Stimulated activated CD8-positive, alpha-beta memory T cell treated with anti-CD3 and anti-CD28 coated beads, Interleukin-15, amount 100 ng/mL, for 48 hours (primary cell): Measurements from ENCODE around the gene UGT1A3.
"Not testable (repeated sequence)": the region's sequence is repeated elsewhere in the genome, so short reads cannot be mapped to it uniquely, and the experiment has no call there.

ENCODE experiments used
- DNase-seq, 2 donors: peaks; one replicate each; pipeline ENCODE4 v3.0.0-alpha.2; 2020; ENCODE audit warnings: low read depth in 2 of 2

UGT1A3 gene

DNA sequence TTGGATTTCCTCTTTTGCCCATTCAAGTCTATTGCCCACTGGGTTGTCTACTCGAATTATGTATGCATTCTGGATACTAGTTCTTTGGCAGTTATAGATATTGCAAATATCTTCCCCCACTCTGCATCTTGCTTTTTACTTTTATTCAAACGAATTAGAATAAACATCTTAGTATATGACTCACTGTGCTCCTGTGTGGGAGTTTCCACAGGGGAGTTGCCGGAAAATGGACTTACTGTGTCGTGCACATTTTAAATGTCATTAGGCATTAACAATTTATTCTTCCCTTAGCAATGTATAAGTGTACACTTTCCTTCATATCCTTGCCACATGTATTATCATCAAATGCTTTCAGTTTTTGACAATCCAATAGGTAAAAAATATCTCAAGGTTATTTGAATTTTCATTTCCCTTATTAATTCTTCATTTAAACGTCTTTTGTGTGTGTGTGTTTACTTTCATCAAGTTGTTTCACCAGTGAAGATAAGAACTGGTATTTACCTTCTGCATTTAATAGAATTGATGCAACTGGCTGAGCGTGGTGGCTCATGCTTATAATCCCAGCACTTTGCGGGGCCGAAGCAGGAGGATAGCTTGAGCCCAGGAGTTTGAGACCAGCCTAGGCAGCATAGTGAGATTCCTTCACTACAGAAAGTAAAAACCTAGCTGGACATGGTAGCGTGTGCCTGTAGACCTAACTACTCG, 20.8 kb upstream of the UGT1A3 start:
- DNase-seq = no peak

DNA sequence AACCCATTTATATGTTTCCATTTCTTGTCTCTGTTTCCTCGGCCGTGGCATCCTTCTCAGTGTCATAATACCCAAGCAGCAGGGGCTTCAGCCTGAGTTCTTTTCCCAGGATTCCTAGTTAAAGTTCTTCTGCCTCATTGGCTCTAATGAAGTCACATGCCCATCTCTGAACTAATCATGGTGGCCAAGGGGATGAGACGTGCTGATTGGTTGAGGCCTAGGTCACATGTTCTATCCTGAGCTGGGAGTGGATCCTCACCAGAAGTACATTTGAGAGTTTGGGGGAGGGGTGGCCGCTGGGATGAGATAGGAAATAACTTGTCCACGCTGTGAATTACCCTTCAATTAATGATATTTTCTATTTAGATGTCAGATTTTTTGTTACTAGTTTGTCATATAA, 19.9 kb upstream of the UGT1A3 start:
- DNase-seq = no peak

DNA sequence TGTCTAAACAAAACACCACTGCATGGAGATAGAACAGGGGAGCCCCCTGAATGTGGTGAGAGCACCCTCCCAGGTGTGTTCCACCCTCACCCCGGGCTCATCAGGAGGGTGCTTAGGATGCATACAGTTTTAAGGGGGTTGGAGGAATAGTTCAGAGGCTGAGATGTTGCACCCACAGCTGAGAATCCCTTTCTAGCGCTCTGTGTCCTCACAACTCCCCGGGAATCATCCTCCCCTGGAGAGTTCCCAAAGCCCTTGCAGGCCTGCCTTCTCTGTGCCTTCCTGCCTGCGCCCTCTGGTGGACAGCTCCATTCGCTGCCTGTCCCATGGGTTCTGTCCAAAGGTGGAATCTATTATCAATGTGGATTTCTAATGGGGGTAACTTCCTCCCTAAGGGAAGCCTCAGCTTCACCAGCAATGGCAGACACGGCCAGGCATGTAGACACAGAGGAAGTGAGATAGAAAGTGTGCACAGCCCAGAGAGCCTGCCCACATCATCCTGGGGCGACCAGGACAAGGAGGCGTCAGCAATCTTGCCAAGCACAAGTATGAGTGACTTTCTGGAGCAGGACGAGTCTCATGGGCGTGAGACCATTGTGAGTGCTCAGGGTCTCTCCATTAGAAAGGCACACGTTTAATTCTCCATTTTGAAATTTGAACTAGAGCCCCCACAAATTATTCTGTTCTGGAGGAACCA, 17.4 kb upstream of the UGT1A3 start:
- DNase-seq = peak; percentile 28 to 32

DNA sequence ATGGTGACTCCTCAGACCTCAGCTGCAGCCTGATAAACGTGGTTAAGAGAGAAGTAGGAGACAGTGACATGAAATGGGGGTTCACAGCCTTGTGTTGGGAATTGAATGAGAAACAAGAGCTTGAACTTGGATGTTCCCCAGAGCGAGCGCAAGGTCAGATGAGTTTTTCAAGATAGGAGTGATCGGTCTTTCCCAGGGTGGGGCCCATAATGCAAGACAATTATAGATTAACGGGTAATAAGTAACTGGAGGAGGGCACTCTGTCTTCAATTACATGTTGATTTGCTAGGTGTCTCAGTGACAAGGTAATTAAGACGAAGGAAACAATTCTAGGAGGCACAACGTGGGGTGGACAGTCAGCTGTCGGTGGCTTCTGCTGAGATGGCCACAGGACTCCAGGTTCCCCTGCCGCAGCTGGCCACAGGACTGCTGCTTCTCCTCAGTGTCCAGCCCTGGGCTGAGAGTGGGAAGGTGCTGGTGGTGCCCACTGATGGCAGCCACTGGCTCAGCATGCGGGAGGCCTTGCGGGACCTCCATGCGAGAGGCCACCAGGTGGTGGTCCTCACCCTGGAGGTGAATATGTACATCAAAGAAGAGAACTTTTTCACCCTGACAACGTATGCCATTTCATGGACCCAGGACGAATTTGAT, 16.1 kb upstream of the UGT1A3 start, which contains the start of gene UGT1A5:
Gene UGT1A5 (plus strand): TSS at position 297 of the 651 bp plus-strand sequence. CDS start 85 bp downstream, at position 382.
- no peak for DNase-seq

DNA sequence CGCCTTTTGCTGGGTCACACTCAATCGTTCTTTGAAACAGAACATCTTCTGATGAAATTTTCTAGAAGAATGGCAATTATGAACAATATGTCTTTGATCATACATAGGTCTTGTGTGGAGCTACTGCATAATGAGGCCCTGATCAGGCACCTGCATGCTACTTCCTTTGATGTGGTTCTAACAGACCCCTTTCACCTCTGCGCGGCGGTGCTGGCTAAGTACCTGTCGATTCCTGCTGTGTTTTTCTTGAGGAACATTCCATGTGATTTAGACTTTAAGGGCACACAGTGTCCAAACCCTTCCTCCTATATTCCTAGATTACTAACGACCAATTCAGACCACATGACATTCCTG, 15.6 kb upstream of the UGT1A3 start:
- no peak for DNase-seq

DNA sequence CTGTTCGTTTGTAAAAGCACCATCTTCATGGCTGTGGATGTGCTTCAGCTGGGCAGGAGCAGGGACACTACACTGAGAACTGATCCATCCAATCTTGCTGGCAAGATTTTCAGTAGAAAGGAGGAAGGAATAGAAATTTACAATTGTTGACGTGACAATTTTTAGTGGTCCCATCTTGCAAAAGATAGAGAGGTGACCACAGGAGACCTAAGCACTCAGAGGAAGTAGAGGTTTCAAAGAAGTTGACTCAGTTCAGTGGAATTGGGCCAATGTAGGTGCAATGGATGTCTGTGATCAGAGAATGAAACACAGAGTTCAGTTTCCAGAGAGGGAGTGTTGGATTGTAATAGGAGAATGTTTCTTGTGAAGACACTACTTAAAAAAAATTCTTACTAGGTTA, 14.7 kb upstream of the UGT1A3 start:
- no peak for DNase-seq

DNA sequence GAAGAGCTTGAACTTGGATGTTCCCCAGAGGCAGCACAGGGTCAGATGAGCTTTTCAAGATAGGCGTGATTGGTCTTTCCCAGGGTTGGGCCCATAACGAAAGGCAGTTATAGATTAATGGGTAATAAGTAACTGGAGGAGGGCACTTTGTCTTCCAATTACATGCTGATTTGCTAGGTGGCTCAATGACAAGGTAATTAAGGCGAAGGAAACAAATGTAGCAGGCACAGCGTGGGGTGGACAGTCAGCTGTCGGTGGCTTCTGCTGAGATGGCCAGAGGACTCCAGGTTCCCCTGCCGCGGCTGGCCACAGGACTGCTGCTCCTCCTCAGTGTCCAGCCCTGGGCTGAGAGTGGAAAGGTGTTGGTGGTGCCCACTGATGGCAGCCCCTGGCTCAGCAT, 10.3 kb upstream of the UGT1A3 start, which contains the start of gene UGT1A4:
Gene UGT1A4 (plus strand): TSS at position 185 of the 400 bp plus-strand sequence. CDS start 85 bp downstream, at position 270.
- no peak for DNase-seq

DNA sequence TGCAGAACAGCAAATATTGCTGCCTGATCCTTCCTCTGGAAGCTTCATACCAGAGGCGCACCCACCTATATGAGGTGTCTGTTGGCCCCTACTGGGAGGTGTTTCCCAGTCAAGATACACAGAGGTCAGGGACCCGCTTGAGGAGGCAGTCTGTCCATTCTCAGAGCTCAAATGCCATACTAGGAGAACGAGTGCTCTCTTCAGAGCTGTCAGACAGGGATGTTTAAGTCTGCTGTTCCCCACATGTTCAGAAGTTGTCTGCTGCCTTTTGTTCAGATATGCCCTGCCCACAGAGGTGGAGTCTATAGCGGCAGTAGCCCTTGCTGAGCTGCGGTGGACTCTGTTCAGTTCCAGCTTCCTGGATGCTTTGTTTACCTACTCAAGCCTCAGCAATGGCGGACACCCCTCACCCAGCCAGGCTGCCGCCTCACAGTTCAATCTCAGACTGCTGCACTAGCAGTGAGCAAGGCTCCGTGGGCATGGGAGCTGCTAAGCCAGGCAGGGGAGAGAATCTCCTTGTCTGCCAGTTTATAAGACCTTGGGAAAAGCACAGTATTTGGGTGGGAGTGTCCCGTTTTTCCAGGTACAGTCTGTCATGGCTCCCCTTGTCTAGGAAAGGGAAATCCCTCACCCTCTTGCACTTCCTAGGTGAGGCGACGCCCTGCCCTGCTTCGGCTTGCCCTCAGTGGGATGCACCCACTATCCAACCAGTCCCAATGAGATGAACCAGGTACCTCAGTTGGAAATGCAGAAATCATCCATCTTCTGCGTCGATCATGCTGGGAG, 8.2 kb downstream of the UGT1A3 start:
- not testable (repeated sequence) for DNase-seq

DNA sequence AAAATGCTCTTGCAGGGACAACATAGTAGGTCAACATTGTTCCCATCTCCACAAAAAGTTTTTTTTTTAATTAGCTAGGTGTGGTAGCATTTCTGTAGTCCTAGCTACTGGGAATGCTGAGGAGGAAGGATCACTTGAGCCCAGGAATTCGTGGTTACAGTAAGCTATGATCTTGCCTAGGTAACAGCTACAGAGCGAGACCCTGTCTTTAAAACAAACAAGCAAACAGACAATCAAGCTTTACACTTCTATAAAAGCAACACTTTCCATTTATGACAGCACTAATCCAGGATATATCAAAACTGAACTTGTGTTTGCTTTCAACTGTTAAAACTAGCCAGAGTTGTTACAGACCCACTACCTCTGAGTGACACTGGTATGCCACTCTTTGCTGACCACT, 12.0 kb downstream of the UGT1A3 start:
- DNase-seq = no peak

DNA sequence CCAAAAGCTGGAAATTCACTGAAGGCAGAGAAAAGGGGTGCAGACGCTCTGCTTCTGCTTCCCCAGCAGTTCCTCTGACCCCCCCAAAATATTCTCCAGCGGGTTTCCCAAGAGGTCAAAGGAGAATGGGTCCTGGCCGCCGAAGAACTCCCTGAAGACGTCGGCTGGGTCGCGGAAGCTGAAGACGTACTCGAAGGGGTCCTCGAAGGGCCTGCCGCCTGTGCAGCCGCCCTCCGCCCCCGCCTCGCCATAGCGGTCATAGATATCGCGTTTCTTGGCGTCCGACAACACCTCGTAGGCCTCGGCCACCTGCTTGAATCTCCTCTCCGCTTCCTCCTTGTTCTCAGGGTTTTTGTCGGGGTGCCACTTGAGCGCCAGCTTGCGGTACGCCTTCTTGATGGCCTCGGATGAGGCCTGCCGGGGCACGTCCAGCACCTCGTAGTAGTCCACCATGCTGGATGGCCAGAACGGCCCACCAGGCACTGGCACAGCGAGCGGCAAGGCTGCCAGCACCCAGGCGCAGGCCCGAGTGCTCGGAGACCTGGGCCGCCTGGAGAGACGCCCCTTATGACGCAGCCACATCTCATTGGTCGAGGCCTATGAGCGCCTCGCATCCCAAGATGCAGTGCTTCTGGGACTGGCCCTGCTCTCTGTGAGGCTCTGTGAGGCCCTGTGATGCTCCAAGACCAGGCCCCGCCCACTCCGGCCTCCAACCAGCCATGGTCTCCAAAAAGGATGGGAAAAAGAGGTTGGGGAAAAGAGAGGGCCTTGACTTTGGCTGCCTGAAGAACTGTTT, 14.8 kb downstream of the UGT1A3 start:
- DNase-seq = no peak

DNA sequence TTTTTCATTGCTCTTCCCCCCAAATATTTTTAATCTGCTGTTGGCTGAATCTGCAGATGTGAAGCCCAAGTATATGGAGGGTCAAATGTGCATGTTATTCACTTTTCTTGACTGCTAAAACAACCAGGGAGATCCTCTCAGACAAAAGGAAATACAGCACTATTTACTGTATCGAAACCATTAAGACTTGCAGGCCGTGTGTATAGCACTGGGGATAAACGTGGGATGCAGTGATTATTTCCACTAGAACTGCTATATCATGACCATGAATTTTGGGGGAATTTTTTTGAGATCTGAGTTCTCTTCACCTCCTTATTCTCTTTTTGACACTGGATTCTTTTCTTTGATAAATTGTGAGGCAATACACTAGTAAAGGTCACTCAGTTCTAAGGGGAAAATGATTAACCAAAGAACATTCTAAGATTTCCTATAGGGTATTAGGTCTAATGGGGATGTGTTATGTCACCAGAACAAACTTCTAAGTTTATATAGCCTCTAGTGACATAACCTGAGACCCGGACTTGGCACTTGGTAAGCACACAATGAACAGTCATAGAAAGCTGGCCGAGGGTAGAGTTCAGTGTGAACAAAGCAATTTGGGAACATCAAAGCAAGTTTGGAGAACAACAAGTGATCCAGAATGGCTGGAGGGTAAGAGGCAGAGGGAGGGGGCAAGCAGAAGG, 16.4 kb downstream of the UGT1A3 start:
- no peak for DNase-seq

DNA sequence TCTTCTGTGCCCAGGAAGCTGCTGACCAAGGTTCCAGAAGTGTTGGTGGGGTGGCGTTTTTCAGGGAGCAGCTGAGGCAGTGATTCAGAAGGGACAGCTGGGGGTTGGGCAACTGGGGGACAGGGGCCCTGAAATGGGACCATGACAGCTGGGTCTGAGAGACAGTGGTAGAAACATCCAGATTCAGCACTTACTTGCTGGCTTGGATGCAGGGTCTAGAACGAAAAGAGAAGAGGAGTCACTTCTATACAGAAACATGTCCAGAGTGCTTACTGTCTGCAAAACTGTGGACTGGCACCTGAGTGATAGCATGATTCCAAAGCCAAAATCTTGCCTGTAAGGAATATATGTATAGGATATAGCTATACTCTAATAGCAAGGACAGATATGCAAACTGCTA, 17.0 kb downstream of the UGT1A3 start:
- not testable (repeated sequence) for DNase-seq

DNA sequence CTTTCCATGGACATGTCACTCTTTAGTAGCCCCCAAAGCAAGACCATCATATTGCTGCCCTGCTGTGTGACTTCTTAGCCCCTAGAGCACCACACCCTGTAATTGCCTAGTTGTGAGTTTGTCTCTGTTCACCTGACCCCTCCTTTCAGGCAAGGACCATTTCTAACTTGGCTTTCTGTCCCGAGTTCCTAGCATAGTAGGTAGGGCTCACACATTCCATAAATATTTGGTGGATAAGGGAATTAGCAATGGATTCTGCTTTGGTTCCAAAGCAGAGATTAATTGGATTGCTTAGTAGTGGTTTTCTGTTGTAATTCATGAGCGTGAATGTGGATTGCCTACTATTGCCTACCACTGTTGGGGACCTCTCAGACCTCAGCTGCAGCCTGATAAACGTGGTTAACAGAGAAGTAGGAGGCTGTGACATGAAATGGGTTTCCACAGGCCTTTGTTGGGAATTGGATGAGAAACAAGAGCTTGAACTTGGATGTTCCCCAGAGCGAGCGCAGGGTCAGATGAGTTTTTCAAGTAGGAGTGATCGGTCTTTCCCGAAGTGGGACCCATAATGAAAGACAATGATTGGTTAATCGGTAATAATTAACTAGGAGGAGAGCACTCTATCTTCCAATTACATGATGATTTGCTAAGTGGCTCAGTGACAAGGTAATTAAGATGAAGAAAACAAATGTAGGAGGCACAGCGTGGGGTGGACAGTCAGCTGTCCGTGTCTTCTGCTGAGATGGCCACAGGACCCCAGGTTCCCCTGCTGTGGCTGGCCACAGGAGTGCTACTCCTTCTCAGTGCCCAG, 17.8 kb downstream of the UGT1A3 start:
- DNase-seq = no peak

DNA sequence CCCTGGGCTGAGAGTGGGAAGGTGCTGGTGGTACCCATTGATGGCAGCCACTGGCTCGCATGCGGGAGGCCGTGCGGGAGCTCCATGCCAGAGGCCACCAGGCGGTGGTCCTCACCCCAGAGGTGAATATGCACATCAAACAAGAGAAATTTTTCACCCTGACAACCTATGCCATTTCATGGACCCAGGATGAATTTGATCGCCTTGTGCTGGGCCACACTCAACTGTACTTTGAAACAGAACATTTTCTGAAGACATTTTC, 18.4 kb downstream of the UGT1A3 start:
- no peak for DNase-seq

DNA sequence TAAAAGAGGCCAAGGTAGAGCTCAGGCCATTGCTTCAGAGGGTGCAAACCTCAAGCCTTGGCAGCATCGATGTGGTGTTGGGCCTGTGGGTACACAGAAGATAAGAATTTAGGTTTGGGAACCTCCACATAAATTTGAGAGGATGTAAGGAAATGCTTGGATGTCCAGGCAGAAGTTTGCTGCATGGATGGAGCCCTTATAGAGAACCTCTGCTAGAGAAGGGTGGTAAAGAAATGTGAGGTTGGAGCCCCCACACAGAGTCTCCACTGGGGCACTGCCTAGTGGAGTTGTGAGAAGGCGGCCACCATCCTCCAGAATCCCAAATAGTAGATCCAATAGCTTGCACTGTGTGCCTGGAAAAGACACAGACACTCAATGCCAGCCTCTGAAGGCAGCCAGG, 21.8 kb downstream of the UGT1A3 start:
- not testable (repeated sequence) for DNase-seq

DNA sequence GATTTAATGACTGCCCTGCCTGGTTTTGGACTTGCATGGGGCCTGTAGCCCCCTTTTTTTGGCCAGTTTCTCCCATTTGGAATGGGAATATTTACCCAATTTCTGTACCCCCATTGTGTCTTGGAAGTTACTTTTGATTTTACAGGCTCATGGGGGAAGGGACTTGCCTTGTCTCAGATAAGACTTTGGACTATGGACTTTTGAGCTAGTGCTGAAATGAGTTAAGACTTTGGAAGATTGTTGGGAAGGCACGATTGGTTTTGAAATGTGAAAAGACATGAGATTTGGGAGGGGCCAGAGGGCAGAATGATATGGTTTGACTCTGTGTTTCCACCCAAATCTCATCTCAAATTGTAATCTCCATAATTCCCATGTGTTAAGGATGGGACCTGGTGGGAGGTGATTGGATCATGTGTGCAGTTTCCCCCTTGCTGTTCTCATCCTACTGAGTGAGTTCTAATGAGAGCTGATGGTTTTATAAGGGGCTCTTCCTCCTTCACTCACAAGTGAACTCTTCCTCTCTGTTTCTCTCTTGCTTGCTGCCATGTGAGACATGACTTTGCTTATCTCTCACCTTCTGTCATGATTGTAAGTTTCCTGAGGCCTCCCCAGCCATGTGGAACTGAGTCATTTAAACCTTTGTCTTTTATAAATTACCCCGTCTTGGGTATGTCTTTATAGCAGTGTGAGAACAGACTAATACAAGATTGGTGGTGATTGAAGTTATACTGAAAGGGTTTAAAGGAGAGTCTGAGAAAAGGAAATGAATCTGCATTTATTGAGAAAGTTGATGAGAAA, 22.6 kb downstream of the UGT1A3 start:
- not testable (repeated sequence) for DNase-seq

DNA sequence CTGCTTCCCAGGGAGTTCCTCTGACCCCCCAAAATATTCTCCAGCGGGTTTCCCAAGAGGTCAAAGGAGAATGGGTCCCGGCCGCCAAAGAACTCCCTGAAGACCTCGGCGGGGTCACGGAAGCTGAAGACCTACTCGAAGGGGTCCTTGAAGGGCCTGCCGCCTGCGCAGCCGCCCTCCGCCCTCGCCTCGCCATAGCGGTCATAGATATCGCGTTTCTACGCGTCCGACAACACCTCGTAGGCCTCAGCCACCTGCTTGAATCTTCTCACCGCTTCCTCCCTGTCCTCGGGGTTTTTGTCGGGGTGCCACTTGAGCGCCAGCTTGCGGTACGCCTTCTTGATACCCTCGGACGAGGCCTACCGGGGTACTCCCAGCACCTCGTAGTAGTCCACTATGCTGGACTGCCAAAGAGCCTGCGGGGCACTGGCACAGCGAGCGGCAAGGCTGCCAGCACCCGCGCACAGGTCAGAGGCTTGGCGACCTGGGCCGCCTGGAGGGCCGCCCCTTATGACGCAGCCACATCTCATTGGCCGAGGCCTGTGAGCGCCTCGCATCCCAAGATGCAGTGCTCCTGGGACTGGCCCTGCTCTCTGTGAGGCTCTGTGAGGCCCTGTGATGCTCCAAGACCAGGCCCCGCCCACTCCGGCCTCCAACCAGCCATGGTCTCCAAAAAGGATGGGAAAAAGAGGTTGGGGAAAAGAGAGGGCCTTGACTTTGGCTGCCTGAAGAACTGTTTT, 26.2 kb downstream of the UGT1A3 start:
- DNase-seq = no peak

DNA sequence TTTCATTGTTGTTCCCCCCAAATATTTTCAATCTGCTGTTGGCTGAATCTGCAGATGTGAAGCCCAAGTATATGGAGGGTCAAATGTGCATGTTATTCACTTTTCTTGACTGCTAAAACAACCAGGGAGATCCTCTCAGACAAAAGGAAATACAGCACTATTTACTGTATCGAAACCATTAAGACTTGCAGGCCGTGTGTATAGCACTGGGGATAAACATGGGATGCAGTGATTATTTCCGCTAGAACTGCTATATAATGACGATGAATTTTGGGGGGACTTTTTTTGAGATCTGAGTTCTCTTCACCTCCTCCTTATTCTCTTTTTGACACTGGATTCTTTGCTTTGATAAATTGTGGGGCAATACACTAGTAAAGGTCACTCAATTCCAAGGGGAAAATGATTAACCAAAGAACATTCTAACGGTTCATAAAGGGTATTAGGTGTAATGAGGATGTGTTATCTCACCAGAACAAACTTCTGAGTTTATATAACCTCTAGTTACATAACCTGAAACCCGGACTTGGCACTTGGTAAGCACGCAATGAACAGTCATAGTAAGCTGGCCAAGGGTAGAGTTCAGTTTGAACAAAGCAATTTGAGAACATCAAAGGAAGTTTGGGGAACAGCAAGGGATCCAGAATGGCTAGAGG, 27.7 kb downstream of the UGT1A3 start:
- no peak for DNase-seq
